ENCODE data around the gene NCS1.

NCS1 gene

GRCh38 chr9:130149031-130149430, 23.2 kb upstream of the NCS1 start:
- DNase-seq: no peak

GRCh38 chr9:130149654-130150286, 22.4 kb upstream of the NCS1 start:
- DNase-seq: no peak

- DNase-seq: no peak
Observed at GRCh38 chr9:130150779-130151382, 21.3 kb upstream of the NCS1 start.

GRCh38 chr9:130154816-130155215, 17.4 kb upstream of the NCS1 start:
- no peak for DNase-seq

GRCh38 chr9:130155647-130156046, 16.6 kb upstream of the NCS1 start:
- no peak for DNase-seq

- DNase-seq: no peak
Observed at GRCh38 chr9:130156672-130157071, 15.5 kb upstream of the NCS1 start.

GRCh38 chr9:130157079-130157478, 15.1 kb upstream of the NCS1 start:
- no peak for DNase-seq

- DNase-seq: no peak
Observed at GRCh38 chr9:130158001-130158400, 14.2 kb upstream of the NCS1 start.

GRCh38 chr9:130159057-130159456, 13.1 kb upstream of the NCS1 start:
- DNase-seq: no peak

GRCh38 chr9:130159915-130160670, 12.1 kb upstream of the NCS1 start:
- DNase-seq: no peak

GRCh38 chr9:130160862-130161470, 11.2 kb upstream of the NCS1 start:
- DNase-seq: no peak

GRCh38 chr9:130165579-130165978, 6.6 kb upstream of the NCS1 start:
- no peak for DNase-seq

GRCh38 chr9:130166399-130166798, 5.8 kb upstream of the NCS1 start:
- DNase-seq: no peak

- DNase-seq: no peak
Observed at GRCh38 chr9:130167927-130168326, 4.3 kb upstream of the NCS1 start.

- DNase-seq: no peak
Observed at GRCh38 chr9:130171226-130172148, 717 bp upstream of the NCS1 start.

GRCh38 chr9:130172858-130173665, 858 bp downstream of the NCS1 start:
- no peak for DNase-seq

- no peak for DNase-seq
Observed at GRCh38 chr9:130173666-130173983, 1.4 kb downstream of the NCS1 start.

- DNase-seq: no peak
Observed at GRCh38 chr9:130174025-130174424, 1.8 kb downstream of the NCS1 start.

- no peak for DNase-seq
Observed at GRCh38 chr9:130174920-130175321, 2.7 kb downstream of the NCS1 start.

GRCh38 chr9:130175355-130175754, 3.2 kb downstream of the NCS1 start:
- no peak for DNase-seq

GRCh38 chr9:130176760-130177159, 4.6 kb downstream of the NCS1 start:
- no peak for DNase-seq
